Activated CD4-positive, alpha-beta memory T cell treated with anti-CD3 and anti-CD28 coated beads for 36 hours (primary cell): ENCODE data around the gene MPL. TPM values are rescaled to one million over a fixed set of nuclear protein-coding genes. Genes with fewer than 3 reads are reported as not detected.

ENCODE experiments used
- CTCF ChIA-PET: fragments of 350-600 bp; sonication (Branson Sonifier 250); formaldehyde crosslinking; loops from one replicate; lab custom pipeline; 2021; ENCODE audit warnings: antibody characterized with exemption, inconsistent platforms; lab: Charles Lee
- POLR2A ChIA-PET: fragments of 350-600 bp; sonication (Branson Sonifier 250); formaldehyde crosslinking; loops from one replicate; lab custom pipeline; 2021; ENCODE audit warnings: antibody characterized with exemption; lab: Charles Lee
- DNase-seq: peaks from one replicate; pipeline ENCODE4 v3.0.0-alpha.2; 2020
- H3K27ac Mint-ChIP-seq: one replicate; pipeline ENCODE4 v1.8.0; 2021; ENCODE audit warnings: mixed read lengths
- H3K27me3 Mint-ChIP-seq: one replicate; pipeline ENCODE4 v1.8.0; 2021; ENCODE audit warnings: mixed read lengths
- H3K36me3 Mint-ChIP-seq: one replicate; pipeline ENCODE4 v1.8.0; 2021; ENCODE audit warnings: mixed read lengths
- H3K4me1 Mint-ChIP-seq: one replicate; pipeline ENCODE4 v1.8.0; 2021; ENCODE audit warnings: low read depth, mixed read lengths
- H3K4me3 Mint-ChIP-seq: one replicate; pipeline ENCODE4 v1.8.0; 2021; ENCODE audit warnings: mild to moderate bottlenecking, mixed read lengths
- H3K9me3 Mint-ChIP-seq: one replicate; pipeline ENCODE4 v1.8.0; 2021; ENCODE audit warnings: mixed read lengths
- intact Hi-C: fragments of 100-400 bp; cut with micrococcal nuclease; formaldehyde crosslinking; loops from one replicate; pipeline ENCODE4 v1.15.1; 2023
- total RNA-seq, 2 experiments: library from RNA; stranded (reverse); gene quantifications; one replicate each; pipeline ENCODE4 v1.2.3, GENCODE V29; 2021

Gene MPL
- total RNA-seq, 2 experiments from 2014 or later = not detected

GRCh38 chr1:43300378-43301094 lies 37.1 kb upstream of the MPL start, which contains the start of gene TIE1:
Gene TIE1, plus strand, starts transcription at chr1:43300982. Its CDS starts 90 bp downstream, at chr1:43301072.
- Mint-ChIP-seq H3K9me3 (no peaks in the 10 kb centered on the region), H3K27ac (no peak within 1 kb of the TSS), H3K4me3 (no peak within 1 kb of the TSS), H3K36me3 (no peaks in the 10 kb centered on the region), H3K4me1 (peaks cover 6% of the 10 kb centered on the region), H3K27me3 (no peaks in the 10 kb centered on the region)
- ChIA-PET CTCF (no interaction called here), POLR2A (no interaction called here)
- intact Hi-C loops = no loop called here
- no peak for DNase-seq

GRCh38 chr1:43302201-43302600 lies 35.4 kb upstream of the MPL start:
- Mint-ChIP-seq H3K27ac (no peak overlapping the region), H3K4me1 (no peaks in the 10 kb centered on the region), H3K9me3 (no peaks in the 10 kb centered on the region), H3K36me3 (no peaks in the 10 kb centered on the region), H3K4me3 (no peak overlapping the region), H3K27me3 (no peaks in the 10 kb centered on the region)
- CTCF ChIA-PET = no interaction called here
- intact Hi-C loops = no loop called here
- POLR2A ChIA-PET = no interaction called here
- DNase-seq = no peak

- ChIA-PET CTCF (interaction anchor here (1.0 to 1.2 kb wide), 2 partner anchors 72 to 76 kb away, joined by 3 read pairs; no protein-coding TSS in a partner anchor), POLR2A (interaction anchor here (0.9 kb wide), 1 partner anchor 13 kb away, joined by 3 read pairs; no protein-coding TSS in a partner anchor)
- no peaks in the 10 kb centered on the region for H3K9me3 Mint-ChIP-seq
- intact Hi-C loops = no loop called here
- no peak for DNase-seq
- no peaks in the 10 kb centered on the region for H3K4me1 Mint-ChIP-seq
- no peak overlapping the region for H3K4me3 Mint-ChIP-seq
- H3K27ac Mint-ChIP-seq = no peak overlapping the region
- no peaks in the 10 kb centered on the region for H3K36me3 Mint-ChIP-seq
- peaks cover 3% of the 10 kb centered on the region for H3K27me3 Mint-ChIP-seq
These were observed 34.7 kb upstream of the MPL start for GRCh38 chr1:43302721-43303470.

GRCh38 chr1:43303471-43304313 lies 33.9 kb upstream of the MPL start:
- no peaks in the 10 kb centered on the region for H3K9me3 Mint-ChIP-seq
- CTCF ChIA-PET = interaction anchor here (1.0 to 1.2 kb wide), 2 partner anchors 73 to 77 kb away, joined by 3 read pairs; no protein-coding TSS in a partner anchor
- H3K27ac Mint-ChIP-seq = no peak overlapping the region
- DNase-seq = no peak
- H3K4me1 Mint-ChIP-seq = no peaks in the 10 kb centered on the region
- H3K27me3 Mint-ChIP-seq = peaks cover 4% of the 10 kb centered on the region
- no peak overlapping the region for H3K4me3 Mint-ChIP-seq
- H3K36me3 Mint-ChIP-seq = no peaks in the 10 kb centered on the region
- intact Hi-C loops = no loop called here
- POLR2A ChIA-PET = interaction anchor here (0.9 kb wide), 1 partner anchor 14 kb away, joined by 3 read pairs; no protein-coding TSS in a partner anchor

- CTCF ChIA-PET = no interaction called here
- Mint-ChIP-seq H3K9me3 (no peaks in the 10 kb centered on the region), H3K27me3 (peaks cover 4% of the 10 kb centered on the region), H3K27ac (no peak overlapping the region), H3K4me3 (no peak overlapping the region), H3K36me3 (no peaks in the 10 kb centered on the region), H3K4me1 (no peaks in the 10 kb centered on the region)
- intact Hi-C loops = no loop called here
- POLR2A ChIA-PET = no interaction called here
- no peak for DNase-seq
These were observed 33.3 kb upstream of the MPL start for GRCh38 chr1:43304314-43304681.

GRCh38 chr1:43304771-43305300 lies 32.8 kb upstream of the MPL start:
- H3K4me1 Mint-ChIP-seq = no peaks in the 10 kb centered on the region
- H3K9me3 Mint-ChIP-seq = no peaks in the 10 kb centered on the region
- no peak overlapping the region for H3K27ac Mint-ChIP-seq
- POLR2A ChIA-PET = no interaction called here
- no peak for DNase-seq
- H3K4me3 Mint-ChIP-seq = no peak overlapping the region
- intact Hi-C loops = no loop called here
- CTCF ChIA-PET = no interaction called here
- no peaks in the 10 kb centered on the region for H3K36me3 Mint-ChIP-seq
- H3K27me3 Mint-ChIP-seq = peaks cover 4% of the 10 kb centered on the region

GRCh38 chr1:43305461-43305860 lies 32.2 kb upstream of the MPL start:
- no peak for DNase-seq
- peaks cover 4% of the 10 kb centered on the region for H3K27me3 Mint-ChIP-seq
- no peaks in the 10 kb centered on the region for H3K36me3 Mint-ChIP-seq

GRCh38 chr1:43305926-43306687 lies 31.5 kb upstream of the MPL start:
- Mint-ChIP-seq H3K4me1 (no peaks in the 10 kb centered on the region), H3K27ac (no peak overlapping the region), H3K36me3 (no peaks in the 10 kb centered on the region), H3K4me3 (no peak overlapping the region), H3K27me3 (peaks cover 4% of the 10 kb centered on the region), H3K9me3 (no peaks in the 10 kb centered on the region)
- DNase-seq = no peak
- ChIA-PET POLR2A (no interaction called here), CTCF (no interaction called here)
- intact Hi-C loops = no loop called here

More at GRCh38 chr1:43305461-43305860, 32.2 kb upstream of the MPL start:
- POLR2A ChIA-PET = no interaction called here
- no peaks in the 10 kb centered on the region for H3K9me3 Mint-ChIP-seq
- CTCF ChIA-PET = no interaction called here
- no peak overlapping the region for H3K4me3 Mint-ChIP-seq
- intact Hi-C loops = no loop called here
- H3K4me1 Mint-ChIP-seq = no peaks in the 10 kb centered on the region
- no peak overlapping the region for H3K27ac Mint-ChIP-seq

GRCh38 chr1:43306688-43307457 lies 30.7 kb upstream of the MPL start:
- Mint-ChIP-seq H3K4me3 (no peak overlapping the region), H3K36me3 (no peaks in the 10 kb centered on the region), H3K9me3 (no peaks in the 10 kb centered on the region), H3K4me1 (no peaks in the 10 kb centered on the region), H3K27me3 (peaks cover 4% of the 10 kb centered on the region), H3K27ac (no peak overlapping the region)
- no peak for DNase-seq
- CTCF ChIA-PET = no interaction called here
- POLR2A ChIA-PET = no interaction called here
- intact Hi-C loops = no loop called here

- intact Hi-C loops = no loop called here
- peaks cover 4% of the 10 kb centered on the region for H3K27me3 Mint-ChIP-seq
- ChIA-PET CTCF (no interaction called here), POLR2A (no interaction called here)
- H3K36me3 Mint-ChIP-seq = no peaks in the 10 kb centered on the region
- no peak overlapping the region for H3K4me3 Mint-ChIP-seq
- H3K27ac Mint-ChIP-seq = no peak overlapping the region
- no peaks in the 10 kb centered on the region for H3K9me3 Mint-ChIP-seq
- DNase-seq = no peak
- no peaks in the 10 kb centered on the region for H3K4me1 Mint-ChIP-seq
These were observed 30.0 kb upstream of the MPL start for GRCh38 chr1:43307458-43308158.
